HG03025 (cell line): ENCODE results near the gene TPP2.

Experiments used
- ATAC-seq: cut with Tn5 transposase; IDR thresholded peaks from one replicate; pipeline ENCODE4 v1.9.1; 2021; ENCODE audit warnings: mild to moderate bottlenecking, moderate library complexity; ENCODE audit not compliant: unreplicated experiment, low FRiP score

Gene TPP2

GRCh38 chr13:102709536-102709935 is 112.8 kb downstream of the TPP2 start:
- ATAC-seq: no peak

DNA sequence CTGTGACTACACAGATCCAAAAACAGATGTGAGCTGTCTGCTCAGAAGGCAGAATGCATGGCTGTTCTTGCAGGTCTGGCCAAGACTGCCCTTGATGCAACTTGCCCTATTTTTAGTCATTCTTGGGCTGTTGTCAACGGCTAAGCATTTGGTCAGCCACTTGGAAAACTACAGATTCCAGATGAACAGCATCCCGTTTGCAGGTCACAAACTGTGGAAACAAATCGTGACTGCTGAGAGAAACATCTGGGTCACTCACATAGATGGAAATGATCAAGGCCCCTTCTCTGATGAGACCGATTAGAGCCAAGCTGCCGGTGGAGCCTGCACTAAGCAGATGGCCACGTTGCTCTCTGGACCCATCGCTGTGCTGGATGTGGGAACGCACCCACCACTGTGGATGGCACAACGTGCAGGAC is 113.5 kb downstream of the TPP2 start:
- ATAC-seq: no peak

- ATAC-seq: no peak
Observed at GRCh38 chr13:102715447-102715846, 118.7 kb downstream of the TPP2 start.

- no peak for ATAC-seq
Observed at GRCh38 chr13:102718746-102719145, 122.0 kb downstream of the TPP2 start.

- ATAC-seq: no peak
Observed at GRCh38 chr13:102721800-102722231, 125.0 kb downstream of the TPP2 start.

DNA sequence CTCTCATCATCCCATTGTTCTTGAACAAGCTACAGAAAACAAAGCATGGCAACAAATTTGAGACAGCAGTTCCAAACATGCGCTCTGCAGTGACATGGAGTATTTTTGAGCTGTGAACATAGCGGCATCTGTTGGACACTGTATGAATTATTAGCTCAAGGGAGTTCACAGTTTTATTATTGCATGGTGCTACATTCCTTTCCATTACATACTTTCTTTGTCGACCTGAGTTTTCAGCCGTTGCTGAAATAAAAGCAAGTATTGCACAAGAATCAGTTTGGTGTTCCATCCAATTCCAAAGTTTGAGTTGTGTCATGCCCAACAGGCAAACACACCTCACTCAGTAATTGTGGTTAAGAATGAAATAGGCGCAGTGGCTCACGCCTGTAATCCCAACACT is 128.1 kb downstream of the TPP2 start:
- ATAC-seq: no peak

DNA sequence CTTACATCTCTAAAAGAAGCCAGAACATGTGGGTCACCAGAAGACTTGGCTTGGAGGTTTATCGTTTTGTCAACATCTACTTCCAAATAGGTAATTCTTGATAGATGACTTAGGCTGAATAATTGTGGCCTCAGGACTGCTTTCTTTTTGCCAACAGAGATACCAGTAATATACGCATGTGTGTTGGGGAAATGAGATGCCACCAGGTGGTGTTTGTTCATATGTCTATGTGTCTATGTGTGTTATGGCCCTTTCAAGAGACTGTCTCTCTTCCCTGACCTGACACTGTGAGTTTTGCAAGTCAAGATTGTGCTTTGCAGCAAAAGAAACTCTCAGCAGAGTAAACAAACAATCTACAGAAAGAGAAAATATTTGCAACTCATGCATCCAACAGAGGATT is 129.6 kb downstream of the TPP2 start:
- ATAC-seq: no peak
